ENCODE results near the gene VPS13D.
A peak's percentile ranks its signal among the peaks of the same experiment; 100 is the strongest.

VPS13D gene

GRCh38 chr1:12229835-12230548 lies at the start of gene VPS13D:
Gene VPS13D, plus strand, starts transcription at chr1:12230030. Its CDS starts 4,237 bp downstream, at chr1:12234267.
- DNase-seq (ENCODE audit: low read depth in 3 of 3) = peak; percentile 66 to 87 (median 75)

GRCh38 chr1:12180315-12180714 lies 49.5 kb upstream of the VPS13D start:
- DNase-seq (ENCODE audit: low read depth in 3 of 3) = no peak

GRCh38 chr1:12180903-12181302 lies 48.9 kb upstream of the VPS13D start:
- DNase-seq (ENCODE audit: low read depth in 3 of 3) = no peak

GRCh38 chr1:12181568-12181967 lies 48.3 kb upstream of the VPS13D start:
- no peak for DNase-seq (ENCODE audit: low read depth in 3 of 3)

GRCh38 chr1:12182410-12182984 lies 47.3 kb upstream of the VPS13D start:
- DNase-seq (ENCODE audit: low read depth in 3 of 3) = no peak

GRCh38 chr1:12183095-12183794 lies 46.6 kb upstream of the VPS13D start:
- no peak for DNase-seq (ENCODE audit: low read depth in 3 of 3)

GRCh38 chr1:12184008-12184681 lies 45.7 kb upstream of the VPS13D start:
- no peak for DNase-seq (ENCODE audit: low read depth in 3 of 3)

GRCh38 chr1:12185036-12185917 lies 44.6 kb upstream of the VPS13D start:
- no peak for DNase-seq (ENCODE audit: low read depth in 3 of 3)

- DNase-seq (ENCODE audit: low read depth in 3 of 3) = no peak
These were observed 43.7 kb upstream of the VPS13D start for GRCh38 chr1:12185918-12186678.

GRCh38 chr1:12186679-12186985 lies 43.2 kb upstream of the VPS13D start:
- no peak for DNase-seq (ENCODE audit: low read depth in 3 of 3)

- DNase-seq (ENCODE audit: low read depth in 3 of 3) = no peak
These were observed 41.7 kb upstream of the VPS13D start for GRCh38 chr1:12188115-12188514.

GRCh38 chr1:12188657-12189327 lies 41.0 kb upstream of the VPS13D start:
- no peak for DNase-seq (ENCODE audit: low read depth in 3 of 3)

- no peak for DNase-seq (ENCODE audit: low read depth in 3 of 3)
These were observed 40.5 kb upstream of the VPS13D start for GRCh38 chr1:12189328-12189682.

GRCh38 chr1:12191242-12192032 lies 38.4 kb upstream of the VPS13D start:
- no peak for DNase-seq (ENCODE audit: low read depth in 3 of 3)

GRCh38 chr1:12194666-12195216 lies 35.1 kb upstream of the VPS13D start:
- no peak for DNase-seq (ENCODE audit: low read depth in 3 of 3)

GRCh38 chr1:12195416-12195815 lies 34.4 kb upstream of the VPS13D start:
- DNase-seq (ENCODE audit: low read depth in 3 of 3) = no peak

- DNase-seq (ENCODE audit: low read depth in 3 of 3) = no peak
These were observed 33.0 kb upstream of the VPS13D start for GRCh38 chr1:12196641-12197482.

GRCh38 chr1:12197483-12197880 lies 32.3 kb upstream of the VPS13D start:
- DNase-seq (ENCODE audit: low read depth in 3 of 3) = no peak

All from stimulated activated CD4-positive, alpha-beta T cell treated with anti-CD3 and anti-CD28 coated beads, TNF-alpha, amount 100 ng/mL, for 48 hours (primary cell).